HEK293 (cell line): ENCODE data around the gene CRELD1.
A peak's percentile ranks its signal among the peaks of the same experiment; 100 is the strongest.

Experiments
- BCL11A ChIP-seq: fragments of 450-650 bp; formaldehyde crosslinking; IDR thresholded peaks from 2 replicates; pipeline ENCODE4 v1.5.1; 2016; ENCODE audit warnings: low read depth, missing biosample characterization, missing genetic modification characterization
- FEZF1 ChIP-seq: fragments of 450-650 bp; formaldehyde crosslinking; IDR thresholded peaks from 2 replicates; pipeline ENCODE4 v1.5.1; 2016; ENCODE audit warnings: missing biosample characterization, missing genetic modification characterization
- OVOL3 ChIP-seq: fragments of 450-650 bp; formaldehyde crosslinking; IDR thresholded peaks from 2 replicates; pipeline ENCODE4 v1.5.1; 2016; ENCODE audit warnings: missing biosample characterization, missing genetic modification characterization
- YY1 ChIP-seq: fragments of 450-650 bp; formaldehyde crosslinking; IDR thresholded peaks from 2 replicates; pipeline ENCODE4 v1.5.1; 2018; ENCODE audit warnings: missing biosample characterization, missing genetic modification characterization
- ZBTB17 ChIP-seq: fragments of 450-650 bp; formaldehyde crosslinking; IDR thresholded peaks from 2 replicates; pipeline ENCODE4 v1.5.1; 2016; ENCODE audit warnings: missing biosample characterization, missing genetic modification characterization
- ZBTB8A ChIP-seq: fragments of 450-650 bp; formaldehyde crosslinking; IDR thresholded peaks from 2 replicates; pipeline ENCODE4 v1.5.1; 2016; ENCODE audit warnings: missing biosample characterization, missing genetic modification characterization
- ZNF157 ChIP-seq: fragments of 450-650 bp; formaldehyde crosslinking; IDR thresholded peaks from 2 replicates; pipeline ENCODE4 v1.5.1; 2016; ENCODE audit warnings: missing biosample characterization, missing genetic modification characterization
- ZNF404 ChIP-seq: fragments of 450-650 bp; formaldehyde crosslinking; IDR thresholded peaks from 2 replicates; pipeline ENCODE4 v1.5.1; 2017; ENCODE audit warnings: missing biosample characterization, missing genetic modification characterization
- TF ChIP-seq, protein P1 (sequence below): fragments of 450-650 bp; formaldehyde crosslinking; IDR thresholded peaks from 2 replicates; pipeline ENCODE4 v1.5.1; 2016; ENCODE audit warnings: missing biosample characterization, missing genetic modification characterization
- TF ChIP-seq, protein P2 (sequence below): fragments of 450-650 bp; formaldehyde crosslinking; IDR thresholded peaks from 2 replicates; pipeline ENCODE4 v1.5.1; 2016; ENCODE audit warnings: missing biosample characterization, missing genetic modification characterization

GRCh38 chr3:9938966-9939365 lies 5.3 kb downstream of the CRELD1 start:
- TF ChIP-seq, protein P1, sequence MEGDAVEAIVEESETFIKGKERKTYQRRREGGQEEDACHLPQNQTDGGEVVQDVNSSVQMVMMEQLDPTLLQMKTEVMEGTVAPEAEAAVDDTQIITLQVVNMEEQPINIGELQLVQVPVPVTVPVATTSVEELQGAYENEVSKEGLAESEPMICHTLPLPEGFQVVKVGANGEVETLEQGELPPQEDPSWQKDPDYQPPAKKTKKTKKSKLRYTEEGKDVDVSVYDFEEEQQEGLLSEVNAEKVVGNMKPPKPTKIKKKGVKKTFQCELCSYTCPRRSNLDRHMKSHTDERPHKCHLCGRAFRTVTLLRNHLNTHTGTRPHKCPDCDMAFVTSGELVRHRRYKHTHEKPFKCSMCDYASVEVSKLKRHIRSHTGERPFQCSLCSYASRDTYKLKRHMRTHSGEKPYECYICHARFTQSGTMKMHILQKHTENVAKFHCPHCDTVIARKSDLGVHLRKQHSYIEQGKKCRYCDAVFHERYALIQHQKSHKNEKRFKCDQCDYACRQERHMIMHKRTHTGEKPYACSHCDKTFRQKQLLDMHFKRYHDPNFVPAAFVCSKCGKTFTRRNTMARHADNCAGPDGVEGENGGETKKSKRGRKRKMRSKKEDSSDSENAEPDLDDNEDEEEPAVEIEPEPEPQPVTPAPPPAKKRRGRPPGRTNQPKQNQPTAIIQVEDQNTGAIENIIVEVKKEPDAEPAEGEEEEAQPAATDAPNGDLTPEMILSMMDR (tag by site-specific recombination): no peak
- TF ChIP-seq ZNF404 (tag by site-specific recombination): peak; percentile 98
- TF ChIP-seq ZBTB8A (tag by site-specific recombination): peak; percentile 90
- 0 out of 2 replicates have a peak, but pooled peaks have one; percentile 21 for TF ChIP-seq BCL11A (tag by site-specific recombination)
- no peak for TF ChIP-seq YY1 (tag by site-specific recombination)
- TF ChIP-seq ZNF157: no peak
- no peak; the same call in 1 of the 2 replicates for TF ChIP-seq FEZF1 (tag by site-specific recombination)
- TF ChIP-seq, protein P2, sequence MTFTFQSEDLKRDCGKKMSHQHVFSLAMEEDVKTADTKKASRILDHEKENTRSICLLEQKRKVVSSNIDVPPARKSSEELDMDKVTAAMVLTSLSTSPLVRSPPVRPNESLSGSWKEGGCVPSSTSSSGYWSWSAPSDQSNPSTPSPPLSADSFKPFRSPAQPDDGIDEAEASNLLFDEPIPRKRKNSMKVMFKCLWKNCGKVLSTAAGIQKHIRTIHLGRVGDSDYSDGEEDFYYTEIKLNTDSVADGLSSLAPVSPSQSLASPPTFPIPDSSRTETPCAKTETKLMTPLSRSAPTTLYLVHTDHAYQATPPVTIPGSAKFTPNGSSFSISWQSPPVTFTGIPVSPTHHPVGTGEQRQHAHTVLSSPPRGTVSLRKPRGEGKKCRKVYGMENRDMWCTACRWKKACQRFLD (tag by site-specific recombination): 0 out of 2 replicates have a peak, but pooled peaks have one; percentile 55
- no peak for TF ChIP-seq ZBTB17
- no peak; the same call in 1 of the 2 replicates for TF ChIP-seq OVOL3
